Putamen (tissue), 1 donor: ENCODE results near the gene USP10.
A peak's percentile ranks its signal among the peaks of the same experiment; 100 is the strongest.

ENCODE experiments used
- DNase-seq: peaks from one replicate; pipeline ENCODE4 v3.0.0-alpha.2; 2016; ENCODE audit warnings: low spot score

USP10 gene

DNA sequence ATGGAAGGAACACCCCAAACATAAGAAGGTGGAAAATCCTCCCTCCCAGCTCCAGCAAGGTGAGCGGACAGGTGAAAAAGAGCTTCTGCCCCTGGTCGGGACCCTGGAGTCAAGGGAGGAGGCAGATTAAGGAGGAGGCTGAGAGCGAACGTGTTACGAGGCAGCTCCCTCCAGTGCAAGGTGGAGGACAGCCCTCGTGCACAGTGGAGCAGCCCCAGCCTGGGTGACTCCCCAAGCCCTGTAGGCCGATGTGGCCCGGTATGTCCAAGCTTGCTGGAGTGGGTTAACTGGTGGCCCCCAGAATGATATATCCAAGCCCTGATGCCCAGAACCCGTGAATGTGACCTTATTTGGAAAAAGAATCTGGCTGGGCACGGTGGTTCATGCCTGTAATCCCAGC lies 104.5 kb downstream of the USP10 start:
- DNase-seq: no peak

DNA sequence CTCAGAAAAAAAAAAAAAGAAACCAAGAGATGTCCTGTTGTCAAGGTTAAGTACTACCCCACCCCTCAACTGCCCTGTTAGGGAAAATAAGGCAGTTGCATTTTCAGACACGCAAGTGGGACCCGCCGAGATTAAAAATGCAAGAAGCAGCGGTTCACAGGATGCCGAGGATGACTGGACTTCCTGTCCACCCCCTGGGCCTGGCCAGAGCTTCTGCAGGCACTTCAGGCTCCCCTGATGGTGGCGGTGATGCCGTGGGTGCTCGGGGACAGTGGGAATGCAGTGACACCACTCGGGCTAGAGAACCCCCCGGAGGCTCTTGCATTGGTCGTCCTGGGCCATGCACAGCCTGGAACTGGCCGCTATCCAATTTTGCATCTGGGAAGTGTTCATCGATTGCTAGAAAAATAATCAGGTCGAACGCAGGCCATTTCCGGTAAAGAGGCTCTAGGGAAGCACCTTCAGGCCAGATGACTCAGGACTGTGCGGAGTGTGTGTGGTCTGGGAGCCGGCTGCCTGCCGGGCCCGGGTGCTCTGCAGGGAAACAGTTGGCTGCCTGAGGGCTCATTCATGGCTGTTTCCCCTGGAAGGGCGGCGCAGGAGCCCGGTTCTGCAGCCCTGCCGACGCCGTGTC lies 106.6 kb downstream of the USP10 start:
- no peak for DNase-seq

DNA sequence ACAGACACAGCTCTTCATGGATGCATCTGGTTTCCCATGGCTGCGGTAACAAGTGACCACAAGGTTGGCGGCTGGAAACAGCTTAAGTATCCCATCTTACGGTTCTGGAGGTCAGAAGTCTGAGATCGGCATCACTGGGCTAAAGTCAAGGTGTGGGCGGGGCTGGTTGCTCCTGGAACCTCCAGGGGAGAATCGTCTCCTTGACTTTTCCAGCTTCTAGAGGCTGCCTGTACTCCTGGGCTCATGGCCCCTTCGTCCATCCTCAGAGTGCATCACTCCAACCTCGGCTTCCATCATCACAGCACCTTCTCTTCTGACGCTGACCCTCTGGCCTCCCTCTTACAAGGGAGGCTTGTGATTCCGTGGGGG lies 107.1 kb downstream of the USP10 start:
- no peak for DNase-seq

DNA sequence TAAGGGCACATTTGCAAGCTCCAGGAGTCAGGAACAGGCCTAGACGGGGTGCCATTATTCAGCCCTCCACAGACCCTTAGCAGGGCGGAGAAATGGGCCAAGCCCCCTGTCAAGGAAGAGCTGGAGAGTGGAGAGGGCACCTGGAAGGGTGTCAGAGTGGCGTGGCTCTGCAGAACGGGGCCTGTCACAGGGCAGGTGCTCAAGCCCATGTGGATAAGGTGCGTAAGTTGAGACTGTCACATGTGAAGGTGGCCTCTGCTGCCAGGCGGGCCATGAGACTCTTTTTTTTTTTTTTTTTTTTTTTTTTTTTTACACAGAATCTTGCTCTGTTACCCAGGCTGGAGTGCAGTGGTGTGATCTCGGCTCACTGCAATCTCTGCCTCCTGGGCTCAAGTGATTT lies 108.0 kb downstream of the USP10 start:
- DNase-seq: no peak

DNA sequence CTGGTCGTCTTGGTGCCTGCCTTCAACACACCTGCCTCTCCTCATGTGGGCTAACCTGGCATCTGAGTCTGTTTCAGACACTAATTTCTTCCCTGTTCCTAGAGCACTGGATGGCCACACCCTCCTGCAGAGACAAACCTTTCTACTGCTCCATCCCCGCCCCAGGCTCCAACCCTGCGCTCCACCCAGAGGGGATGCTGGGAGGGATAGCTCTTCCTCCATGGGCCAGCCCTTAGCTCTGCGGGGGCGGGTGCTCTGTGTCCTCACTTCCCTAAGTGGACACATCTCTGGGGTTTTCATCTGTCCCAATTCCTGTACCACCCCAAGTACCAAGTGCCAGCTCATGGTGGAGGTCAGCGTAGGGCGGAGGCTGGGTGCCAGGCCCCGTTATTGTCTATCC lies 109.0 kb downstream of the USP10 start:
- DNase-seq: no peak

DNA sequence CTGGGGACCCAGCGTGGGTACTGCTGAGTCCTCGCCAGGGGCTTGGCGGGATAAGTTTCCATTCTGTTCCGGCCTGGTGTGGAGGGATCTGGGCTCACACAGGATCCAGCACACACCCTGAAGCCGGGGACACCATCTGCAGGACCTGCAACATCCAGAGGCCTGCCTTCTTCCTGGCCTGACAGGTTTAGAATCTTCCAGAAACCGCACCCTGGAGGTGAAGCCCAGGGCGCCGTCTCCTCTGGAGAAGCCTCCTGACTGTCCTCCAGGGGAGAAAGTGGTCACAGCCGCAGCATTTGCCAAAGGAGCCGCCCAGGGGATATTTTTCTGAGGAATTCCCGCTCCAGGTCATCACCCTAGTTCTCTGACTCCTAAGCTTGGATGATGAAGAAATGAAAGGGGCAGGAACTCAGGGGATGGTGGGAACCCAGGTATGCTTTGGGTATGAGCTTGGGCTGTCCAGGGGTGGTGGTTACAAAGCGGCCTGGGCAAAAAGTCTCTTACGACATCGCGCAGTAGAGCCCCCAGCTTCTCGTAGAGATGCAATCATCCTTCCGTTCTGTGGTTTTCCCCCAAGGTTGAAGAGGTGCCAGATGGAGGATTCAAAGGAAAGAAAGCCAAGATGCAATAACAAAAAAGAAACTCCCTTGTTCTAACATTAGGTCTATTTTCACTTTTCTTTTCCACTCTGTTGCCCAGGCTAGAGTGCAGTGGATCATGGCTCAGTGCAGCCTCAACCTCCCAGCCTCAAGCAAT lies 110.9 kb downstream of the USP10 start:
- no peak for DNase-seq

DNA sequence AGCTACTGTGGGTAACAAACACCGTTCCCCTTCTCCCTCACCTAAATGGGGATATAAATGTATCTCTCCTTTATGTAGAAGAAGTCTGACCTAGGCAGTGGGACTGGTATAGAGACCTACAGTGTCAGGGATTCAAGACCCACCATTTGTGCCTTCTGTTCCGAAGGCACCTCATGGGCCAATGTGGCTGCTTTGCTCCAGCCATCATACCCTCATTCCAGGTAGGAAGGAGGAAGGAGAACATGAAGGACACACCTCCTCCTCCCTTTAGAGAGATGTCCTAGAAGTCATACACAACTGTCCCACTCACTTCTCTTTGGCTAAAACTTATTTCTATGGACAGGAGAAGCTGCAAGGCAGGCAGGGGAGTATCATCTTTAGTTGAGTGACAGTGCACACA lies 111.7 kb downstream of the USP10 start:
- no peak for DNase-seq

DNA sequence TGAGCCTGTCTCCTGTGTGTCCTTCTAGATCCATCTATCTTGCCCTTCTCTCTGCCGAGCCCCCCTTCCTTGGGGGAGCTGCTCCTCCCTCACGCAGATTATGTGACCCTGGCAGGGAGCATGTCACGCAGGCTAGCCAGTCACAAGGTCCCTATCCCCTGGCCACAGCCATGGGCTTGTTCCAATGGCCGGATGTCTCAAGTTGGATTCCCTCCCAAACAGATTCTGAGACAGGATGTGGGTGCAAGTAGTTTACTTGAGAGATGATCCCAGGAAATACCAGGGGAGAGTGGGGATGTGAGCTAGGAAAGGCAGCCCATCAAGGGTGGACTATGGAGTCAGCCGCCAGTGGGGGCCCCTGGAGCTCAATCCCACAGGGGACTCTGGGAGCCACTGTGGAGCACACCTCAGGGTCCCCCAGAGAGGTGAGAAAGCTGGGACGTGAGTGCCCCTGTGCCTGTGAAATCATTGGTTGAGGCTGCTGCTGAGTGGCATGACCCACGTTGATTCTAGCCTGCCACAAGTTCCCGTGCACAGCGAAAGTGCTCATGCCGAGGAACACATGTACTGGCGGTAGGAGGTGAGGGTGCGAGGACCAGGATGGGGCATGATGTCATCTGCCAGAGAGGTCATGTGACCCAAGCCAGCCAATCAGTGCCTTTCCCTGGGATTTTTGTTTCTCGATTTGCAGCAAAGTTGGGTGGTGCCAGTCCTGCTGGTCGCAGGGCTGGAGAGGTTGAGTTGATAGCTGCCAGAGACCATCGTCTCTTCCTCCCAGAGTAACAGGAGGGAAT lies 113.5 kb downstream of the USP10 start:
- no peak for DNase-seq

DNA sequence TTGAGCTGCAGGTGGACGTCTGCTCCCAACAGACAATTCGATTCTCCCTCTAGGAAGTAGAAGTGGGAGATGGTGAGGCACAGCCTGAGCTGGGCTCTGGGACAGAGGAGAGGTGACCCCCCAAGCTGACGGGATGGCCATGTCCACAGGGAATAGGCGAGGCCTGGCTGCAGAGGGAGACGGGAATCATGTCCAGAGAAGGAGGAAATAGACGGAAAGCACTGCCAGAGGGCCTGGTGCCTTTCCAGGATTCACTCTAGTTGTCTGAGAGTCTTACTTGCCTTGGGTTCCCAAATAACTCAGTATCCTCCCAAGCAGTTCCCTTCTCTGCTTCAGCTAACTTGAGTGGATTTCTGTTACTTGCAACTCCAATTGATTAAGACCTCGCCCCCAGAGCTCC lies 115.7 kb downstream of the USP10 start:
- no peak for DNase-seq

DNA sequence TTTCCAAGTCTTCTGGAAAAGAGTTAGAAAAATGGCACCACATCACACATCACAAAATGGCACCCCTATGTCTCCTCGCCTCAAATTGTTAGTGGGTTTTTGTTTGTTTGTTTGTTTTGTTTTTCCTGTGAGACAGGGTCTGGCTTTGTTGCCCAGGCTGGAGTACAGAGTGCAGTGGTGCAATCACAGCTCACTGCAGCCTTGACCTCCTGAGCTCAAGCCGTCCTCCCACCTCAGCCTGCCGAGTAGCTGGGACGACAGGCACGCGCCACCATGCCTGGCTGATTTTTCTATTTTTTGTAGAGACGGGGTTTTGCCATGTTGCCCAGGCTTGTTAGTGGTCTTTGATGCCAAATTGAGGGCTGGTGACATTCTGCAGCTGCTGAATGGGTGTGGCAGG lies 116.2 kb downstream of the USP10 start:
- DNase-seq: no peak

DNA sequence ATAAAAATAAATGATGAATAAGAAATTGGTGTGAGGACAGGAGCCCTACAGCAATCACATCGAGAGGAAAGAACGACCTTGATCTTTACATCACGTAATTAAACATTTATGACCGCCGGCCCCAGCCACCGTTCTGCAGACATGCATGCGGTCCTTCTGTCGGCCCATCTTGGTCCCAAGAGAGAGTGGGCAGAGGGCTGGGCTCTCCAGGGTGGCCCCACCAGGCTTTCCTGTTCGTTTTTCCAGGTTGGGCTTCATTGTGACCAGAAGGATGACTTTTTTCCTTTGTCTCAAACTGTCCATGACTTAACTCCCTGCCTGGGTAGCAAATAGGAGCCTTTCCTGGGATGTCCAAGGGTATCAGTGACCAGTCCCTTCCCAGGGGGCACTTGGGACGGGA lies 116.7 kb downstream of the USP10 start:
- no peak for DNase-seq

DNA sequence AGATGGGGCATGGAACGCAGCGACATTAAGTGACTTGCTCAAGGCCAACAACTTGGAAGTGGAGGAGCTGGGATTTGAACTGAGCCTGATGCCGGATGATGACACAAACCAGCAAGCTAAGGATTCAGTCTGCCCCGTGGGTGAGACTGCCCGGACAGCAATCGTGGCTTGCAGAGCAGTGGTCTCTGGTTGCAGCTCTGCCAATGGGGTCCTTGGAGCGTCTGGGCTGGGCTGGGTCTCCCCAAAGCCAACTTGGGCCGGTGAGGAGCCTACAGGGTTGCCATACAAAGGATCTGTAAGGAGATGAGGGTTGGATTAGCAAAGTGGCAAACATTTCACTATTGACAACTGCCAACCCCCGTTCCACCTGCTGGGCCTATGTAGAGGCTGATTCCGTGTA lies 117.4 kb downstream of the USP10 start:
- no peak for DNase-seq

DNA sequence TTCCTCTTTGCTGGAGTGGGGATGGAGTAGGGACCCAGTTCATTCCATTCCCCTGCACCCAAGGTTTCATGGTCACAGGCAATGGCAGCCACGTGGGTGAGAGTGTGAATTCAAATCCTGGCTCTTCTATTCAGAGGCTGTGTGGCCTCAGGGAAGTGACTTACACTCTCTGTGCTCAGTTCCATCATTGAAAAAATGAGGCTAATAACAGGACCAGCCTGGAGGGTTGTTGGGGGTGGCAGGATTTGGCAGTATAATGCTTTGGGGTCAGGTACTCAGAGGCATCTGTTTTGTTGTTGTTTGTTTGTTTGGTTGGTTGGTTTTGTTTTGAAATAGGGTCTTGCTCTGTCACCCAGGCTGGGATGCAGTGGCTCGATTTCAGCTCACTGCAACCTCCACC lies 117.8 kb downstream of the USP10 start:
- no peak for DNase-seq

DNA sequence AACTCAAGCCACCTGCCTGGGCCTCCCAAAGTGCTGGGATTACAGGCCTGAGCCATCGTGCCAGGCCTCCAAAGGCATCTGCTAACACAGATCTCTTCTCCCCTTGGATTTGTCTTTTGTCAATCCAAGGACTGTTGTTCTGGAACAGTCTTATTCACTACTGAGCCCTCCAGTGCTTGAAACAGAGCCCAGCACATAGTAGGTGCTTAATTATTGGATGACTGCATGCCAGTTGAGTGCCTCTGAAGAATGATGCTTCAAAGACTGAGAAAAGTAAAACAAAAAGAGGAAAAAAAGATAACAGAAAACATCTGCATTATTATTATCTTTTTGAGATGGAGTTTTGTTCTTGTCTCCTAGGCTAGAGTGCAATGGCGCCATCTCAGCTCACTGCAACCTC lies 118.3 kb downstream of the USP10 start:
- no peak for DNase-seq

DNA sequence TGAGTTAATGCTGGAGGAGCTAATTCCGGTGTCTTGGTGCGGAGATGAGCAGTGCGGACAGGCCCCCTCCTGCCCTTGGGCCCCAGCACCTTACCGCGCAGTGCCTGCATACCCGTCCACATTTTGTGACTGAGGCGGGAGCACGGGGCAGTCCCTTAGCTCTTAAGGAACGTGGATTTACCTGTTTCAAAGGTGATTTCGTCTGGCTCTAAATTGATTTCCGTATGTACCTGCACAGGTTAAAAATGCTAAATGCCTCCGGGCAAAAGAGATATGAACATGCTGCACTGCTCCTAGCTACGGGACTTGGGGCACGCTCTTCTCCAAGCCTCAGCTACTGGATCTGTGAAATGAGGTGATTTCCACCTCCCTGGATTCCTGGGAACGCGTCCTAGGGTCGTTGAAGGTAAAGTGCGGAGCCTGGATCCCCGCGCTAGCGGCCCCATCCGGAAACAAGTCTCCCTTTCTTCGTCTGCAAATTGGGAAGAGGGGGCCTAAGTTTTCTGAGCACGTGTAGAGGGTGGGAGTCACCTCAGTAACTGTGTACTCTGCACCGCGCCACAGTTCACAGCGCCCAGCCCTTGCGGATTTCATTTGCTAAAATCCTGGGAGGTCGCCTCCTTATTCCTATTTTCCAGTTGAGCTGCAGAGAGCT lies 119.3 kb downstream of the USP10 start:
- DNase-seq: no peak

DNA sequence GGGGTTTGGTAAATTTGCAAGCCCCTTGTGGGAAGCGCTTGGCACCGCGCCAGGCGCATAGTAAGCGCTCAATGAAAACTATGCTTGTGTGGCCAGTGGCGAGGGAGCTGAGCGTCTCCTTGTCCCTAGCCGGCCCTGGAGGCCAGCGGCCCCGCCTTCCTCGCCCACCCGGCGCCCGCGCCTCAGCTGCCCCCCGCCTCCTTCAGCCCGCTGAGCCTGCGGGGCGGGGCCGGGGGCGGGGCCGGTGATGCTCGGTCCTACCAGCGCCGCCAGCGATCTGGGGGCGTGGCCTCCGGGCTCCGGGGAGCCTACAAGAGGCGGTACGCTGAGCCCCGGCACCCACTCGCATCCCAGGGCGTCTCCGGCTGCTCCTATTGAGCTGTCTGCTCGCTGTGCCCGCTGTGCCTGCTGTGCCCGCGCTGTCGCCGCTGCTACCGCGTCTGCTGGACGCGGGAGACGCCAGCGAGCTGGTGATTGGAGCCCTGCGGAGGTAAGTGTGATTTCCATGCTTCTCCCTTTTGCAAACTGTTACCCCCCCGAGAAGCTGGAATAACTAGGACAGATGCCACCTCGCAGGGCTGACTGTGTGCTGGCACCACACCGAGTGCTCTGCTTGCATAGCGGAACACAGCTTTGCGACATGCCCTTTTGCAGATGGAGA lies 120.0 kb downstream of the USP10 start, which contains the start of gene CRISPLD2:
Gene CRISPLD2 (plus strand): TSS at position 342 of the 661 bp plus-strand sequence. CDS start 18,511 bp downstream, outside the sequence.
- DNase-seq: peak; percentile 80

DNA sequence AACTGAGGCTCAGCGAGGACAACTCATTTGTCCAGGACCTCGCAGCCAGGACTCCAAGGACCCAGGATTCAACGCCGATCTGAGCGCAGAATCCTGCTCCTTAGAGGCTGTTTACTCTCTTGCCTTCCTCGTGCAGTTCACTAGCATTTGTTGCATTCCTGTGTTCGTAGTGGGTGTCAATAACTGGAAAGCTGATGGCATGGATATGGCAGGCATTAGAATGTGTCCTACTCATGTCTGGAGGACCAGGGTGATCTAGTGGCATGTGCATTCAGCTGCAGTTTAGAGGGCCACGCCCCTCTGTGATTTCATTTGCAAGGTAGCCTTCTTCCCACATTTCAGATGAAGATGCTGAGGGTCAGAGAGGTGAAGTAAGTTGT lies 120.5 kb downstream of the USP10 start:
- DNase-seq: no peak

DNA sequence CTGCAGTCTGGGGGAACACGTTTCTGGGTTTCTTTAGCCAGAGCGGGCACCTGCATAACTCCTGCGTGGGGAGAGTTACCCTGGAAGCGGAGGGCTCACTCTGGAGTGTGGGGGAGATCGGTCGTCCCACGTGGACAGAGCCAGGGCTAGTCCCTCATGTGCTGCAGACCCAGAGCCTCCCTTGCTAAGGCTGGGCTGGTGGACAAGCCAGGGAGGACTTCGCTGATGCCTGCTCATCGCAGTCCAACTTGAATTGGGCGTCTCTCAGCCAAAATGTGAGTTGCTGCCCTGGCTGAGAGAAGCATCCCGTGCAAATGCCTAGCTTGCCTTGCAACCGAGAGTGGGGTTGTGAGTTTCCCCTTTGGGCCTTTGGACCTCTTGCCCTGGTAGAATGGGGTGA lies 121.0 kb downstream of the USP10 start:
- no peak for DNase-seq

DNA sequence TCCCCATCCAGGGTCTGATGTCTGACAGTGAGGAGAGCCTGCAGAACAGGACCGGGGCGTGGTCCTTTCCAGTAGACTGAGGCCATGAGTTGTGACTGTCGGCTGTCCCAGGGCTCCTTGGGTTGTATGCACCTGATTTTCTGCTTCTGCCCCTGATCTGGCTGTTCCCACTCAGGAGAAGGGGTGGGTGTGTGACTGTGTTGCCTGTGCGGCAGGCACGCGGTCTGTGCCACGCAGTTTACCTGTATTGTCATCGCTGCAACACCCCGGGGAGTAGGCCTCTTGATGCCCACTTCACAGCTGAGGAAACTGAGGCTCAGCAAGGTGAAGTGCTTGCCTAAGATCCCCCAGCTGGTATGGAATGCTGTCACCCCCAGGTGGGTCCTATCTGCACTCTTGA lies 121.4 kb downstream of the USP10 start:
- DNase-seq: no peak

DNA sequence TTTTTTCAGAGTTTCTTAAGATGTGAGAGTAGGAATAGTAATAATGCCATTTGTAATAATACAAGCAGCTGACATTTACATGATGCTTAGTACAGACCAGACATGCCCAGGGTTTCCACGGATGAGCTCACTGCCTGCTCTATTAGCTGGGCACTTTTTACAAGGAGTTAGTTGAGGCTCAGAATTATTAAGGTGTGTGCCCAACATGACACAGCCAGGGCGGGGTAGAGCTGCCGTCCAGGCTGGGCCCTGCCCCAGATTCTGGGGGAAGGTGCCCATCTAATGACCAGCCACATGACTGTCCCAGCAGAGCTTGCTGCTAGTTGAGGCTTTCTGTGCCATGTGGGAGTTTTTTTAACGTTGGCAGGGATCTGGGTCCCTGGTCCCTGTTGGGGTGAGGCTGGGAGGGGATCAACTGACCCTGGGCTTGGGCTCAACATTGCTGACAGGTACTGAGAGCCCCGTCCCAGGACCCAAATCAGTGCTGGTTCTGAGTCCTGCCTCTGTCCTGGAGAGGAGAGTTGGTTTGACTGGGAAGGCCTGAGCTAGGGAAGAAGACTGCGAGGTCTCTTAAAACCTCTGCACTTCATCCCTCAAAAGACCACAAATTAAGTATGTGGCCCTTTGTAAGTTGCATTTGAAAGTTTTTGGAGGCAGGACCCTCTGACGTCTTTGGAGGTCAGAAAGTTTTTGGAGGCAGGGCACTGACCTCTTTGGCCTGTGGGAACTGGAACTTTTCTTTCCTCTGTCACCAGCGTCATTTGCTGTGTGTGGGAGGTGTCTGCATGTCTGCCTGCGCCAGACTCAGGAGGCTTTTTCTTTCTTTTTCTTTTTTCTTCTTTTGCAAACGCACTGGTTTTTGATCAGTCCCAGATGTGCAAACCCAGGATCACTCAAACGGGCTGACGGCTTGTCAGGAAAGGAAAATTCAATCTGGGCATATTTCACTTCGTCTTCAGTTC lies 122.2 kb downstream of the USP10 start:
- DNase-seq: no peak

DNA sequence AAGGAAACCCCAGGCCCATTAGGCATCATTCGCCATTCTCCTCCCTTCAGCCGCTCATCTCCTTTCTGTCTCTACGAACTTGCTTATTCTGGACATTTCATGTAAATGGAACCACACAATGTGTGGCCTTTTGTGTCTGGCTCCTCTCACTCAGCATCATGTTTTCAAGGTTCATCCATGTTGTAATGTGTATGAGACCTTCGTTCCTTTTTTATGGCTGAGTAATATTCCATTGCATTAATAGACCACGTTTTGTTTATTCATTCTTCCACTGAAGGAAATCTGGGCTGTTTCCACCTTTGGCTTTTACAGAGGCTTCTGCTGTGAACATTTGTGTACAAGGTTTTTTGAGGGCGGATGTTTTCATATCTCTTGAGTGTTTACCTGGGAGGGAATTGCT lies 123.2 kb downstream of the USP10 start:
- no peak for DNase-seq
